ENCODE results near the gene ARAP2. TPM values are rescaled to one million over a fixed set of nuclear protein-coding genes. Genes with fewer than 3 reads are reported as not detected.

ARAP2 gene
- total and polyA plus RNA-seq, 9 of the 15 experiments (the other 6 are each of a cell fraction or from before 2014, with no cell fraction given) = 0.03 to 0.35 (median 0.11) TPM; not detected in 4

DNA sequence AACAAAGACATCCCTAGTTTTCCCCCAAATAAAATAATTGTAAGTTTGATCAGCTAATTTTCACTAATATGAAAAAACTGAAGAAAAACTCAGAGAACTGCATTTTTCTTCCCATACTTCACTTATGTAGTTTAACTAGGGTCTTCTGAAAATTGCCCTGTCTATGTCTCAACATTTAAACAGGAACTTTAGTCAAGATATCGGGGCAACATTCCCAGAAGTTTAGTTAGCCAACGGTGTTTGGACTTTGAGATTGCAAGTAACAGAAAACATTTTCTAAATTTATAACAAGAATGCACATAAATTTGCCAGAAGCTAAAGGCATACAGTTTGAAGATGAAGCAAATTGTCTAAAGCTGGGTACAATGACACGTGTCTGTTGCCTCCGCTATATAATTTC lies 201.1 kb downstream of the ARAP2 start:
- no peak for ATAC-seq
- Histone ChIP-seq H3K27me3 (ENCODE audit: control insufficient read depth in 2 of 2, insufficient read depth in 2 of 2, low read length in 2 of 2) (no peaks in the 10 kb centered on the region), H3K27ac (ENCODE audit: extremely low read depth, low read depth, low read length) (no peak overlapping the region), H3K9ac (ENCODE audit: insufficient read depth in 1 of 2, low read depth in 2 of 2, low read length in 2 of 2) (no peak overlapping the region), H3K4me2 (ENCODE audit: insufficient read depth, low read length) (no peak overlapping the region), H2AFZ (ENCODE audit: low read depth, low read length) (no peak overlapping the region), H3K9me1 (ENCODE audit: control insufficient read depth, insufficient read depth, low read length) (no peaks in the 10 kb centered on the region), H3K79me2 (ENCODE audit: control insufficient read depth, insufficient read depth, low read length) (no peaks in the 10 kb centered on the region), H3K4me1 (replicated peaks in 1 of 2; ENCODE audit: control insufficient read depth in 2 of 2, insufficient read depth in 2 of 2, low read length in 2 of 2) (no peaks in the 10 kb centered on the region), H3K9me3 (replicated peaks; ENCODE audit: control insufficient read depth, insufficient read depth, low read depth, low read length) (no peaks in the 10 kb centered on the region), H3K36me3 (ENCODE audit: control insufficient read depth, insufficient read depth, low read length) (no peaks in the 10 kb centered on the region), H3K4me3 (no peak overlapping the region), H4K20me1 (replicated peaks; ENCODE audit: control insufficient read depth, insufficient read depth, low read length) (no peaks in the 10 kb centered on the region)
- TF ChIP-seq ZNF668 (CRISPR knock-in tag; IDR thresholded peaks at IDR 0.05) = no peak
- TF ChIP-seq ZNF764 (CRISPR knock-in tag; IDR thresholded peaks at IDR 0.05; ENCODE audit: low read depth) = no peak
- no peak for FAIRE-seq
- intact Hi-C loops (cut with micrococcal nuclease) = no loop called here
- ChIA-PET POLR2A (no interaction called here), CTCF (ENCODE audit: low intra/inter-chr PET ratio) (no interaction called here)
- DNase-seq (ENCODE audit: extremely low read depth in 1 of 4, low spot score in 3 of 4) = no peak
- BruUV-seq (replicated peaks) = no TSS peak
- WGBS (ENCODE audit: insufficient coverage, low coverage, missing lambda C conversion rate) = 0% methylated on average over 4 of the region's 4 CpGs
- in situ Hi-C loops (cut with MboI) = no loop called here

GRCh38 chr4:36042122-36042970 lies 202.0 kb downstream of the ARAP2 start:
- H3K9ac ChIP-seq (ENCODE audit: insufficient read depth in 1 of 2, low read depth in 2 of 2, low read length in 2 of 2) = no peak overlapping the region
- in situ Hi-C loops (cut with MboI) = no loop called here
- no peak overlapping the region for H3K27ac ChIP-seq (ENCODE audit: extremely low read depth, low read depth, low read length)
- no peak overlapping the region for H3K4me3 ChIP-seq
- BruUV-seq (replicated peaks) = no TSS peak
- intact Hi-C loops (cut with micrococcal nuclease) = no loop called here
- peaks cover 1% of the 10 kb centered on the region; the same call in 1 of the 2 replicates for H3K9me3 ChIP-seq (replicated peaks; ENCODE audit: control insufficient read depth, insufficient read depth, low read depth, low read length)
- ChIA-PET CTCF (ENCODE audit: low intra/inter-chr PET ratio) (no interaction called here), POLR2A (no interaction called here)
- DNase-seq (ENCODE audit: extremely low read depth in 1 of 4, low spot score in 3 of 4) (no peak), ATAC-seq (no peak), FAIRE-seq (no peak)
- H2AFZ ChIP-seq (ENCODE audit: low read depth, low read length) = no peak overlapping the region
- H3K36me3 ChIP-seq (ENCODE audit: control insufficient read depth, insufficient read depth, low read length) = no peaks in the 10 kb centered on the region
- H3K79me2 ChIP-seq (ENCODE audit: control insufficient read depth, insufficient read depth, low read length) = no peaks in the 10 kb centered on the region
- no peaks in the 10 kb centered on the region for H3K27me3 ChIP-seq (ENCODE audit: control insufficient read depth in 2 of 2, insufficient read depth in 2 of 2, low read length in 2 of 2)
- no peak overlapping the region for H3K4me2 ChIP-seq (ENCODE audit: insufficient read depth, low read length)
- H3K4me1 ChIP-seq (replicated peaks in 1 of 2; ENCODE audit: control insufficient read depth in 2 of 2, insufficient read depth in 2 of 2, low read length in 2 of 2) = no peaks in the 10 kb centered on the region
- WGBS (ENCODE audit: insufficient coverage, low coverage, missing lambda C conversion rate) = 1% methylated on average over 5 of the region's 7 CpGs
- H4K20me1 ChIP-seq (replicated peaks; ENCODE audit: control insufficient read depth, insufficient read depth, low read length) = no peaks in the 10 kb centered on the region
- TF ChIP-seq C11orf30 (IDR thresholded peaks at IDR 0.05; ENCODE audit: low read depth) (peak; percentile 7; the same call in 1 of the 2 replicates), ZNF316 (IDR thresholded peaks at IDR 0.05) (peak; percentile 49), MAFG (tag; conservative IDR thresholded peaks at IDR 0.05) (0 out of 2 replicates have a peak, but pooled peaks have one; percentile 30), TEAD2 (tag; IDR thresholded peaks at IDR 0.05) (no peak), MAFK (IDR thresholded peaks at IDR 0.05; ENCODE audit: low read length) (peak; percentile 39; the same call in 1 of the 2 replicates), ZNF717 (CRISPR knock-in tag; IDR thresholded peaks at IDR 0.05) (no peak), GABPA (tag; conservative IDR thresholded peaks at IDR 0.05; ENCODE audit: low read depth) (no peak), MAFF (IDR thresholded peaks at IDR 0.05; ENCODE audit: low read length) (peak; percentile 31; the same call in 1 of the 2 replicates)
- no peaks in the 10 kb centered on the region for H3K9me1 ChIP-seq (ENCODE audit: control insufficient read depth, insufficient read depth, low read length)
